DND-41 (cell line): Measurements from ENCODE around the gene MARS2.

Experiments
- EZH2 ChIP-seq: IDR thresholded peaks from 3 replicates; pipeline ENCODE4 v1.6.1; 2012; ENCODE audit warnings: borderline replicate concordance, low read depth, mild to moderate bottlenecking, moderate library complexity, low read length, inconsistent platforms; ENCODE audit not compliant: severe bottlenecking
- TF ChIP-seq, protein P1 (sequence below): IDR thresholded peaks from 2 replicates; pipeline ENCODE4 v1.5.1; 2012; ENCODE audit warnings: borderline replicate concordance, low read length, moderate library complexity, mild to moderate bottlenecking; ENCODE audit not compliant: poor library complexity, severe bottlenecking; ENCODE audit errors: extremely low read depth

DNA sequence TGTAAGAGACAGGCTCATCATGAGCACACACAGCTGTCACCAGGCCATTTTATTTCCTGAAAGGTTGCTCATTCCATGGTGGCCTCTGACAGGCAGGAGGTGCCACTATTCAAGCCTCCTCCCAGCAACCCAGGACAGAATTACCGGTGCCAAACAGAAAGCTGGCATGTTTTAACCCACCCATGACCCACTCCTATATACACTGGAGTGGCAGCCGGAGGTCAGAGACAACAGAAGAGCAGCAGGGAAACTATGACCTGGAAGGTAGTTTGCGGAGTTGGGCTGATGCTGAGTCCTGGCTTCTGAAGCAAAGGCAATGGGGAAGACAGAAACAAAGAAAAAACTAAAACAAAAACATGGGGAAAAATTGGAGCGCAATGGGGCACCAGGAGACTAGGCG, 32.1 kb upstream of the MARS2 start:
- TF ChIP-seq, protein P1, sequence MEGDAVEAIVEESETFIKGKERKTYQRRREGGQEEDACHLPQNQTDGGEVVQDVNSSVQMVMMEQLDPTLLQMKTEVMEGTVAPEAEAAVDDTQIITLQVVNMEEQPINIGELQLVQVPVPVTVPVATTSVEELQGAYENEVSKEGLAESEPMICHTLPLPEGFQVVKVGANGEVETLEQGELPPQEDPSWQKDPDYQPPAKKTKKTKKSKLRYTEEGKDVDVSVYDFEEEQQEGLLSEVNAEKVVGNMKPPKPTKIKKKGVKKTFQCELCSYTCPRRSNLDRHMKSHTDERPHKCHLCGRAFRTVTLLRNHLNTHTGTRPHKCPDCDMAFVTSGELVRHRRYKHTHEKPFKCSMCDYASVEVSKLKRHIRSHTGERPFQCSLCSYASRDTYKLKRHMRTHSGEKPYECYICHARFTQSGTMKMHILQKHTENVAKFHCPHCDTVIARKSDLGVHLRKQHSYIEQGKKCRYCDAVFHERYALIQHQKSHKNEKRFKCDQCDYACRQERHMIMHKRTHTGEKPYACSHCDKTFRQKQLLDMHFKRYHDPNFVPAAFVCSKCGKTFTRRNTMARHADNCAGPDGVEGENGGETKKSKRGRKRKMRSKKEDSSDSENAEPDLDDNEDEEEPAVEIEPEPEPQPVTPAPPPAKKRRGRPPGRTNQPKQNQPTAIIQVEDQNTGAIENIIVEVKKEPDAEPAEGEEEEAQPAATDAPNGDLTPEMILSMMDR, result no peak
- no peak for TF ChIP-seq EZH2
